ENCODE measurements around the gene SLC35F4.

GRCh38 chr14:57567220-57567619, 298.7 kb downstream of the SLC35F4 start:
- TF ChIP-seq TAF1 (IDR thresholded peaks at IDR 0.05; ENCODE audit: borderline replicate concordance, insufficient read depth, low read length) (no peak), POLR2AphosphoS5 (IDR thresholded peaks at IDR 0.05; ENCODE audit: low read depth, low read length) (no peak)

Measured in PFSK-1 (cell line).